Testis (tissue), 3 donors: Measurements from ENCODE around the gene ITGA5. TPM values are rescaled to one million over a fixed set of nuclear protein-coding genes. Genes with fewer than 3 reads are reported as not detected.

Experiments
- DNase-seq: peaks from one replicate; pipeline ENCODE4 v3.0.0-alpha.2; 2019
- H3K27ac ChIP-seq, 2 donors: fragments of 200-600 bp; sonication (generic); one replicate each; pipeline ENCODE4 v1.5.1; 2019
- H3K27me3 ChIP-seq: fragments of 200-600 bp; sonication (generic); one replicate; pipeline ENCODE4 v1.5.1; 2019
- H3K36me3 ChIP-seq: fragments of 200-600 bp; sonication (generic); one replicate; pipeline ENCODE4 v1.5.1; 2017; ENCODE audit warnings: low read depth; ENCODE audit errors: missing control alignments
- H3K4me1 ChIP-seq: fragments of 200-600 bp; sonication (generic); one replicate; pipeline ENCODE4 v1.5.1; 2019
- H3K4me3 ChIP-seq, 2 donors: fragments of 200-600 bp; sonication (generic); one replicate each; pipeline ENCODE4 v1.5.1; 2017 to 2019
- H3K9me3 ChIP-seq: fragments of 200-600 bp; sonication (generic); one replicate; pipeline ENCODE4 v1.5.1; 2017
- POLR2A ChIP-seq: fragments of 450-650 bp; IDR thresholded peaks from one replicate; pipeline ENCODE4 v1.6.1; 2017; ENCODE audit warnings: antibody characterized with exemption, mild to moderate bottlenecking, moderate library complexity
- WGBS, 2 donors: methylation state at CpG; one replicate each; pipeline ENCODE4 v1.1.5; 2018; 5-methylcytosine and 5-hydroxymethylcytosine counted together
- intact Hi-C: fragments of 100-400 bp; cut with DNase I; formaldehyde crosslinking; loops from one replicate; pipeline ENCODE4 v1.15.1; 2023; ENCODE audit warnings: low total_unique reads
- polyA plus RNA-seq: library from polyadenylated mRNA; stranded (reverse); fragments of 350-450 nt; fragmentation: Illumina TruSeq; extraction: RNeasy Lipid Tissue Mini Kit (QIAGEN cat#74804); gene quantifications from one replicate; pipeline ENCODE4 v1.2.3, GENCODE V29; 2014; ENCODE audit warnings: low read depth, low replicate concordance; ENCODE audit not compliant: insufficient read depth
- total RNA-seq, 2 donors: library from RNA; depleted of rRNA; stranded (reverse); fragments of >200 nt; gene quantifications; one replicate each; pipeline ENCODE4 v1.2.3, GENCODE V29; 2016
- TF ChIP-seq, protein P1 (sequence below), 3 experiments: fragments of 450-650 bp in 2 of 3; fragments of 200-600 bp in 1 of 3; sonication (generic) in 1 of 3; IDR thresholded peaks; one replicate each; pipeline ENCODE4 v1.5.1; 2016 to 2019; ENCODE audit warnings: antibody characterized with exemption in 3 of 3, mild to moderate bottlenecking in 2 of 3, moderate library complexity in 1 of 3

Gene ITGA5
- total and polyA plus RNA-seq, 3 donors from 2014 or later, result 9.0 to 16.3 (median 10.7) TPM

DNA sequence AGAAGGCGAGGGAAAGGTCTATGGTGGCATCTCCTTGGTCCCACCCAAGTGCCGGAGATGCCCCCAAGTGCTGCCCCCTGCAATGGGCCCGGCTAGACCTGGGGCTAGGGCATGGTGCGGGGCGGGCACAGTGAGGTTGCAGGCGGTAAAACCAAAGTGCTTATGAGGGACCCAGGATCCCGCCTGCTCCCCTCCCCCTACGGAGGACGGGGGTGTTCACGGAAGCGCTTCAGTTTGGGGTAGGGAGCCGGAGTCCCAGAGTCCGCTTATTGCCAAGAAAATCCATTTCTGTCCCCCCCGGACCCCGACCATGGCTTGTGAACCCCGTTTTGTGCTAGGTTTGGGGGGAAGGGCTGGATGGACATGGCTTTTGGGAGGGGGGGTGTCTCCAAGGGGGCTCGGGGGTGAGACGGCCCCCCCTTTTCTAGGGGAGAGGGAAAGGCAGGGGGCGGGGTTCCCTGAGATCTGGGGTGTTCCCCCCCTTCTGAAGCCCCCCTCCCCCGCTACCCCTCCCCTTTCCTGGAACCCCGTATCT lies 49.4 kb downstream of the ITGA5 start:
- H3K4me1 ChIP-seq, result peaks cover 37% of the 10 kb centered on the region
- H3K27me3 ChIP-seq, result no peaks in the 10 kb centered on the region
- intact Hi-C loops, result loop anchor here (10.0 kb wide), 2 partner anchors 85 to 145 kb away; partner anchors contain the start of genes CBX5 and HNRNPA1
- TF ChIP-seq POLR2A, result no peak
- TF ChIP-seq, protein P1, sequence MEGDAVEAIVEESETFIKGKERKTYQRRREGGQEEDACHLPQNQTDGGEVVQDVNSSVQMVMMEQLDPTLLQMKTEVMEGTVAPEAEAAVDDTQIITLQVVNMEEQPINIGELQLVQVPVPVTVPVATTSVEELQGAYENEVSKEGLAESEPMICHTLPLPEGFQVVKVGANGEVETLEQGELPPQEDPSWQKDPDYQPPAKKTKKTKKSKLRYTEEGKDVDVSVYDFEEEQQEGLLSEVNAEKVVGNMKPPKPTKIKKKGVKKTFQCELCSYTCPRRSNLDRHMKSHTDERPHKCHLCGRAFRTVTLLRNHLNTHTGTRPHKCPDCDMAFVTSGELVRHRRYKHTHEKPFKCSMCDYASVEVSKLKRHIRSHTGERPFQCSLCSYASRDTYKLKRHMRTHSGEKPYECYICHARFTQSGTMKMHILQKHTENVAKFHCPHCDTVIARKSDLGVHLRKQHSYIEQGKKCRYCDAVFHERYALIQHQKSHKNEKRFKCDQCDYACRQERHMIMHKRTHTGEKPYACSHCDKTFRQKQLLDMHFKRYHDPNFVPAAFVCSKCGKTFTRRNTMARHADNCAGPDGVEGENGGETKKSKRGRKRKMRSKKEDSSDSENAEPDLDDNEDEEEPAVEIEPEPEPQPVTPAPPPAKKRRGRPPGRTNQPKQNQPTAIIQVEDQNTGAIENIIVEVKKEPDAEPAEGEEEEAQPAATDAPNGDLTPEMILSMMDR (IDR thresholded peaks at IDR 0.05), result no peak
- H3K9me3 ChIP-seq, result no peaks in the 10 kb centered on the region
- H3K36me3 ChIP-seq, result no peaks in the 10 kb centered on the region
- H3K27ac ChIP-seq, result peak overlapping the region; percentile 40 to 82
- 8 to 17% methylated on average over 21 of the region's 21 CpGs for WGBS, 2 donors
- H3K4me3 ChIP-seq, result peak overlapping the region; percentile 37 to 58
- DNase-seq, result no peak

DNA sequence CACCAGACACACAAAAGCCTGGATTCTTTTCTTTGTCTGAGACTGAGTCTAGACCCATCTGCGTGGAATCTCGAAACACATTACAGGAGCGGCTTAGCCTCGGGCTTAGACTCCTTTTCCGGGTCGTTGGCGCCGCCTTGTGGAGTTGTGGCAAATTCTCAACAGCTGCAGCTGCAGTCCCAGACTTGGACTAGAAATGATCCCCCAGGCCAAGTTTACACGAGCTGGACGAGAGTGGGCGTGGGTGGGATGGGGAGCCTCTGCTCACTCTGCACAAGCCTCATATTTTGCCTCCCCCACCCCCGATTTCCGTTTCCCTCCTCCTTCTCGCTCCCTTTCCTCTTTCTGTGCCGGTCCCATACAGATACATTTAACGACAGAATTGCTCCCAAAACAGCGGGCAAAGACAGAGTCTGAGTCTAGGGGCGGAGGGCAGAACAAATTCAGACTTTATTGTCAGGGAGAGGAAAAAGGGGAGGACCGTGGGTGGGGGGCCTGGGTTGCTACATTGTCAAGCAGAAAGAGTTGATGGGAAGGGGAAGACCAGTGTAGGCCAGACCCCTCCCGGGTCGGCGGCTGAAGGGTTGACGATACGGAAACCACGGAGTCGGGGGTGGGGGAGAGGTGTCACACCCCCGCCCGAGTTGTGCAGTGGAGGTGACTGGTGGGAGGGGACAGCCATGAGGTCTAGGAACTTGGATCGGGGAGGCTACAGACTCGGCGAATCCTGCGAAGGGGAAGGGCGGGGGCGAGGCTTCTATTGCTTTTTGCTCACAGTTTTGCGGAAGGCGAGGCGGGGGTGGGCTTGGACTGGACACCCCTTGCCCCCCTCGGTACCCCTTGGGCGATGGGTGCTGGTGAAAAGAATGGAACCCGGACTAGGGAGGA lies 50.1 kb downstream of the ITGA5 start:
- peak; percentile 93 for DNase-seq
- WGBS, 2 donors, result 1 to 8% methylated on average over 37 to 40 of the region's 40 CpGs
- Histone ChIP-seq H3K4me1 (peaks cover 34% of the 10 kb centered on the region), H3K4me3 (peak overlapping the region; percentile 37 to 58), H3K9me3 (no peaks in the 10 kb centered on the region), H3K36me3 (no peaks in the 10 kb centered on the region), H3K27me3 (no peaks in the 10 kb centered on the region), H3K27ac (peak overlapping the region; percentile 40 to 82)
- intact Hi-C loops, result loop anchor here (10.0 kb wide), 1 partner anchor 84 kb away; the partner anchor contains the start of genes CBX5 and HNRNPA1
- TF ChIP-seq POLR2A, result no peak
- TF ChIP-seq, protein P1 (IDR thresholded peaks at IDR 0.05), result peak; percentile 70 to 85 (median 71)

DNA sequence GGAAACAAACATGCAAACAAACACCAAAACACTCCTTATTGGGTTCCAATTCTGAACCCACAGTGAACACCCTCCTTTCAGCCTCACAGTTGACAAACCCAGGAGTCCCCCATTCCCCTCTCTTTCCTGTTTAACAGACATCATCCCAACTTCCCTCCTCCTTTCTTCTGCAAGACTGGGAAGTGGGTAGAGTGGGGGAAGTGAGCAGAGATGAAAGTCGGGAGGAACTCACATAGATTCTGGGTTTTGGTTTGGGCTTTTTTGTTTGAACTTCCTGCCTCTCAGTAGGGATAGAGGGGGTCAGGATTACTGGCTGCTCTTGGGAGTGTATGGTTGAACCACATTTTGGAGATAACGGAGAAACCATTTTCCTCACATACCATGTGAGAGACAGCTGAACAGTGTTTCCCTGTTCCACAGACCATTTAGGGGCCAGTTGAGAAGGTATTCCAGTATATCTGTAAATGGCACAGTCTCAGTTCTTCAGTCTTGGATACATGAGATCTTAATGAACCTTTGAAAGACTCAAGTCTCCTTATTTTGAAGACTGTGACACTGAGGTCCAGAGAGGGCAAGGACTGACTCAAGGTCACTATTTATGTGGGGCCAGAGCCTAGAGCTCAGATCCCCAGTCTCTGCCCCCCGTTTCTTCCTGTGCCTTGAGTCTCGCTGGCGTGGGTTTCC lies 50.9 kb downstream of the ITGA5 start:
- Histone ChIP-seq H3K4me3 (peak overlapping the region in 1 of 2 donors; percentile 58), H3K9me3 (no peaks in the 10 kb centered on the region), H3K27me3 (no peaks in the 10 kb centered on the region), H3K36me3 (no peaks in the 10 kb centered on the region), H3K4me1 (peaks cover 34% of the 10 kb centered on the region), H3K27ac (peak overlapping the region; percentile 40 to 82)
- intact Hi-C loops, result loop anchor here (10.0 kb wide), 1 partner anchor 83 kb away; the partner anchor contains the start of genes CBX5 and HNRNPA1
- no peak for TF ChIP-seq POLR2A
- TF ChIP-seq, protein P1 (IDR thresholded peaks at IDR 0.05), result no peak
- WGBS, 2 donors, result 16 to 19% methylated on average over 5 of the region's 5 CpGs
- no peak for DNase-seq

DNA sequence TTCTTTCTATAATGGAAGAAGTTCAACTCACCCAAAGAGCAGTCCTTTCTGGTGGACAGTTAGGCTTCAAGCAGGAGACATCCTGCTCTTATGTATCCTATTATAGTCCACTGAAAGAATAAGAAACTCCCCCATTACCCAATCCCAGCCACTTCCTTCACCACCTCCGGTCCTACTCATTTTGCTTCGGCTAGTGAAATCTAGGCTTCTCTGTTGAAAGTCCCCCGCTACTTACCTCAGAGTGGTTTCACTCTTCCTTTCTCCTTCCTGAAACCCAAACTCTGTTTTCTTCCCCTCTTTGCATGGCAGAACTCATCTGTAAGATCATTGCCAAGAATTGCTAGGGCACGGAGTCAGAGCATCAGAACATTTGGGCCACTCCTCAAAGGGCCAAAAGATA lies 54.7 kb downstream of the ITGA5 start, which contains the start of gene GPR84:
TSS of gene GPR84 (minus strand) at position 74 of the 400 bp plus-strand sequence. CDS start 635 bp downstream, outside the sequence.
- DNase-seq, result no peak
- TF ChIP-seq, protein P1 (IDR thresholded peaks at IDR 0.05), result no peak
- no peak for TF ChIP-seq POLR2A
- no peak within 1 kb of the TSS for H3K27ac ChIP-seq
- H3K27me3 ChIP-seq, result no peaks in the 10 kb centered on the region
- 81 to 84% methylated on average over 4 of the region's 4 CpGs for WGBS, 2 donors
- intact Hi-C loops, result loop anchor here (10.0 kb wide), 1 partner anchor 80 kb away; the partner anchor contains the start of genes CBX5 and HNRNPA1
- H3K4me3 ChIP-seq, result no peak within 1 kb of the TSS
- peaks cover 26% of the 10 kb centered on the region for H3K4me1 ChIP-seq
- H3K36me3 ChIP-seq, result no peaks in the 10 kb centered on the region
- H3K9me3 ChIP-seq, result no peaks in the 10 kb centered on the region
